HG02870 (cell line): Measurements from ENCODE around the gene ZSWIM1.
"Not testable (repeated sequence)": the region's sequence is repeated elsewhere in the genome, so short reads cannot be mapped to it uniquely, and the experiment has no call there.

Experiments used
- ATAC-seq: cut with Tn5 transposase; IDR thresholded peaks from one replicate; pipeline ENCODE4 v1.9.1; 2021; ENCODE audit warnings: mild to moderate bottlenecking, moderate library complexity; ENCODE audit not compliant: unreplicated experiment

Gene ZSWIM1

GRCh38 chr20:45853484-45853883 lies 27.5 kb upstream of the ZSWIM1 start:
- ATAC-seq: no peak

GRCh38 chr20:45857114-45857881 lies 23.7 kb upstream of the ZSWIM1 start, which contains the start of the genes ACOT8 and ZSWIM3:
Gene ACOT8 (minus strand): TSS chr20:45857392. CDS start chr20:45857315, 77 bp downstream.
Gene ZSWIM3 (plus strand): TSS chr20:45857614. CDS start chr20:45857826, 212 bp downstream.
- ATAC-seq: peak; percentile 96

GRCh38 chr20:45857882-45858216 lies 23.2 kb upstream of the ZSWIM1 start:
- ATAC-seq: peak; percentile 26

GRCh38 chr20:45859916-45860315 lies 21.1 kb upstream of the ZSWIM1 start:
- no peak for ATAC-seq

- no peak for ATAC-seq
Observed at GRCh38 chr20:45860560-45861220, 20.3 kb upstream of the ZSWIM1 start.

- ATAC-seq: no peak
Observed at GRCh38 chr20:45861221-45862075, 19.6 kb upstream of the ZSWIM1 start.

- ATAC-seq: no peak
Observed at GRCh38 chr20:45863543-45864470, 17.2 kb upstream of the ZSWIM1 start.

GRCh38 chr20:45866454-45866853 lies 14.6 kb upstream of the ZSWIM1 start:
- no peak for ATAC-seq

GRCh38 chr20:45867136-45867818 lies 13.8 kb upstream of the ZSWIM1 start:
- no peak for ATAC-seq

GRCh38 chr20:45867819-45868176 lies 13.2 kb upstream of the ZSWIM1 start:
- no peak for ATAC-seq

- ATAC-seq: no peak
Observed at GRCh38 chr20:45872626-45873025, 8.4 kb upstream of the ZSWIM1 start.

- ATAC-seq: no peak
Observed at GRCh38 chr20:45873409-45874103, 7.5 kb upstream of the ZSWIM1 start.

- not testable (repeated sequence) for ATAC-seq
Observed at GRCh38 chr20:45874104-45874481, 6.9 kb upstream of the ZSWIM1 start.

- no peak for ATAC-seq
Observed at GRCh38 chr20:45874576-45874975, 6.5 kb upstream of the ZSWIM1 start.

GRCh38 chr20:45878076-45878761 lies 2.8 kb upstream of the ZSWIM1 start:
- ATAC-seq: no peak

GRCh38 chr20:45882469-45883099 lies 1.6 kb downstream of the ZSWIM1 start:
- ATAC-seq: no peak

GRCh38 chr20:45883100-45883469 lies 2.1 kb downstream of the ZSWIM1 start:
- no peak for ATAC-seq

- ATAC-seq: no peak
Observed at GRCh38 chr20:45886590-45887345, 5.7 kb downstream of the ZSWIM1 start.
